NCI-H1694 treated with DMSO at 0.1 percent for 48 hours (cell line): ENCODE measurements around the gene TMEM217.

Experiments
- DNase-seq: peaks from one replicate; lab custom pipeline; 2025; lab: John Stamatoyannopoulos, UW

TMEM217 gene

DNA sequence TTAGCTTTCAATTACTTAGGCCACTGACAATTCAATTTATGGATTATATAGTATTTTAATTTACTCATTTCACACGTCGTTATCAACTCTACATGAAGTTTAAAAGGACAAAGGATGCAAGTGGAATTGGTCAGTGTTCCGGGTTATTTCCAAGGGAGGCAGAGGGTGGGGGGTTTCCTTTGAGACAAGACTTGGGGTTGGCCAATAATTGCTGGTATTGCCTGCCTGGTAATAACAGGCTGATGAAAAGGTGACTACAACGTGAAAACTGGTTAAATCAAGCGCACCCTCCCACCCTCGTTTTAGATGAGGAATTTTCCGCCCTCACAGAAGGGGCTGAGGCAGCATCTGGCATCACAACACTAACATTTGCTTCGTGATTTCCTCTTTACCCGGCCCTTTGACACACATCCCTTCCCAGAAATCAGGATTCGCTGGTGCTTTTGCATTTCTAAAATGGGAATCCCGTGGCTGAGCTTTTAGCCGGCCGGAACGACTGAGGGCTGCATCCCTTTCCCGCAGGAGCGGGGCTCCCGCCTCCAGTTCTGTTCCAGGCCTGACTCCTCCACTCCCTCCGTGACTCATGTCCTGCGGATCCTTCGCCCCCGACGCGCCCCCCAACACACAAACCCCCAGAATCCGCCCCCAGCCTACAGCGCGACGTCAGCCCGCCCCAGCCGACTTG lies 89.0 kb downstream of the TMEM217 start:
- DNase-seq: peak; percentile 44

DNA sequence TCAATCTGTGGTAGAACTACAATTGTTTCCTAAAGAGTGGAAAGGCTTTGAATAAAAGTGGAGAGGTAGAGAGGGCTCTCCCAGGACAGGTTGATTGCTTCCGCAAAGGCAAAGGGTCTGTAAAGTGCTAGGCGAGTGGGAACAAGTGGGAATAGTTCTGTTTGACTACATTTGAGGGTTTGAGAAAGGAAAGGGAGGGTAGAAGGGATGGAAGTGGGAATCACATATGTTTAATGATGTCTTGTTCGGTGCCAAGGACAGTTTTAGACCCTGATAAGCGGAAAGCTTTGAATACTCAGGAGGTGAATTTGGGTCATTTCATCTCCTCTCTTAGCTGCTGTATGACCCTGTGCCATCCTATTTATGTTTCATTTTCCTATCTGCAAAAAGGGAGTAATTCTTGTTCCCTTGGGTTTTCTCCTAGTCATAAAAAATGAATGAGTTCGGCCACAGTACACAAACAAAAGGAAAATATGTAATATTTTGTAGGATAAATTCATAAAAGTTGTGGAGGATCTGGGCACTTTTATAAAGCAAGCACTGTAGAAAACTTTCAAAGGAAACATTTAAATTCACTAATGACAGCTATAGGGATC lies 89.7 kb downstream of the TMEM217 start:
- DNase-seq: peak; percentile 8

DNA sequence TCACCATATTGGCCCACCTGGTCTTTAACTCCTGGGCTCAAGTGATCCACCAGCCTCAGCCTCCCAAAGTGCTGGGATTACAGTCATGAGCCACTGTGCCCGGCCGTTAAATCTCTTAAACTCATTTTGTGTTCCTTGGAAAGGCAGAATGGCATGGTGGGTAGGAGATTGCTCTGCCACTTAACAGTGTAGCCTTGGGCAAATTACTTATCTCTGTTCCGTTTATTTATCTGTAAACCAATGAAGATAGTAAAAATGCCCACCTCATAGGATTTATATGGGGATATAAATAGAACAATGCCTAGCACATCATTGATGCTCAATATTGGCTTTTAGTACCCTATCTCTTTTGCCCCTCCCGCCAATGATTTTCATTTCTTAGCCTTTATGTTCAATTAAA lies 95.2 kb downstream of the TMEM217 start:
- DNase-seq: no peak
